Fibroblast of lung (primary cell): ENCODE results near the gene KCNQ1OT1.

ENCODE experiments used
- CTCF ChIP-seq, 2 donors: IDR thresholded peaks in 1 of 2; conservative IDR thresholded peaks in 1 of 2; 1 replicate in 1 of 2; 2 replicates in 1 of 2; pipeline ENCODE4 v1.5.1; 2011 to 2012; ENCODE audit warnings: low read length in 2 of 2, control low read depth in 1 of 2, inconsistent platforms in 1 of 2, low read depth in 1 of 2, mild to moderate bottlenecking in 1 of 2
- EZH2 ChIP-seq: IDR thresholded peaks from 2 replicates; pipeline ENCODE4 v1.5.1; 2012; ENCODE audit warnings: low read length, control low read depth, mild to moderate bottlenecking; ENCODE audit errors: missing control alignments

GRCh38 chr11:2582351-2582945, 117.3 kb downstream of the KCNQ1OT1 start:
- TF ChIP-seq CTCF (conservative IDR thresholded peaks at IDR 0.05 in 1 of 2, IDR thresholded peaks at IDR 0.05 in 1 of 2; ENCODE audit: low read depth in 1 of 2, low read length in 2 of 2) (no peak), EZH2 (no peak)
